RPMI7951 (cell line): ENCODE data around the gene ZNRF2. TPM values are rescaled to one million over a fixed set of nuclear protein-coding genes. Genes with fewer than 3 reads are reported as not detected.
"Not testable (repeated sequence)": the region's sequence is repeated elsewhere in the genome, so short reads cannot be mapped to it uniquely, and the experiment has no call there.

Experiments used
- DNase-seq: peaks from one replicate; pipeline ENCODE4 v3.0.0-alpha.2; 2012; ENCODE audit warnings: low read depth
- total RNA-seq: library from RNA; depleted of rRNA; stranded (reverse); fragments of >200 nt; shearing (Covaris generic); gene quantifications from 2 replicates; pipeline ENCODE4 v1.2.3, GENCODE V29; 2014

The ZNRF2 gene
- total RNA-seq, 1 experiment from 2014 or later: 15.1 TPM

DNA sequence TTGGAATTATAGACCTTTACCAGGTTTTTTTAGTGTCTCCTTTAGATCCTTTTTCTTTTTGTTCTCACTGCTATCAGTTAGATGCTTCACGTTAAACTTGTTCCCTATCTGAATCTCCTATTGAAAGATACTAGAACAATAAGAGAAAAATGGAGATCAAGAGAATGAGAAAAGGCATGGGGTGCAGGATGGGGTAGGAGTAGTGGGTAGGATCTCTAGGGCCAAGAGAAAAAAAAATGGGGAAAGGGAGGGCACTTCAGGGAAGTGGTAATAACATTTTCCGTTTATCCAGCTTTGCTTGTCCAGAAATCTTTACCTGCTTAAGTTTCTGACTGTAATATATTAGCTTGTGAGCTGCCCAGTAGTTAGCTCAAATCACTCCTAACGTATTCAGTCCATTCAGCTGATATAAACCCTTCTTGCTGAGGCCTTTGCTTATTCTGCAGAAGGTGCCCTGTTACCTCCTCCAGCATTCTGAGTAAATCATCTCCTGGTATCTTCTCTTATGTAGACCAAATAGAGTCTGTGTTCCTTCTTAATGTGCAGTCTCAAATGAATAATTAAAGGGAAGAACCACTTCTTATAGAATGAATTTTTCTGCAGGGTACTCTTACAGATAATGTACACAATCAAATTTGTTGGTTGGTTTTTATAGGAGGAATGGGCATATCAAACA is 69.7 kb downstream of the ZNRF2 start:
- no peak for DNase-seq

DNA sequence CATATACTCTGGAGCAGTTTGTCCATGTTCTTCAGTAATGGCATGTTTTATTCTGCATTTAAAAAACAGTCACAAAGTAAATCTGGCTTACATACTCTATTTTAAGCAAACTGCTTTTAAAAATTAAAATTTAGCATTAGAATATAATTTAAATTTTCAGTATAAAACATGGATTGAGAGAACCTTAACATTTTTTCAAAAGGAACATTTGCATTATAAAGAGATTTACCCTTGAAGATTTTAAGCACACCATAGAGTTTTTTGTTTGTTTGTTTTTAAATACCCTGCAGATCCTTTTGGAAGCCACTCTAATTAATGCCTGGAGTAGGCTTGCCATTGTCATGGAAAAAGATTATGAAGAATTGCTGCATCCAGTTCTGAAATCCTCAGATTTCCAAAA is 70.4 kb downstream of the ZNRF2 start:
- DNase-seq: no peak

DNA sequence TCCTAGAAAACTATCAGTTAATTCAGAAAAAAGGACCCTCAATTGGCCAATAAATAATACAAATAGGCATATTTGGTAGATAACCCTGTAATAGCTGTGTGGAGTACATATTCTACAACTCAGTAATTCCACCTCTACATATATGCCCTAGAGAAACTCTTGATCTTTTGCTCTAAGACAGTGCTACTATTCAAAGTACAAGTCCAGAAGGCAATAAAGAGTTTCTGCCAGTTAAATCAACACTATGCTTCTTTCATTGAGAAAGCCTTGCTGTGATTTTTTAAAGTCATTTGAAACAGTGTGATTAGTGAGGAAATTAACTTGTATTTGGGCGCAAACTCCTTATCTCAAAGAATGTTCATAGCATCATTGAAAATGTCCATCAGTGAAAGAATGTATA is 75.6 kb downstream of the ZNRF2 start:
- DNase-seq: no peak

DNA sequence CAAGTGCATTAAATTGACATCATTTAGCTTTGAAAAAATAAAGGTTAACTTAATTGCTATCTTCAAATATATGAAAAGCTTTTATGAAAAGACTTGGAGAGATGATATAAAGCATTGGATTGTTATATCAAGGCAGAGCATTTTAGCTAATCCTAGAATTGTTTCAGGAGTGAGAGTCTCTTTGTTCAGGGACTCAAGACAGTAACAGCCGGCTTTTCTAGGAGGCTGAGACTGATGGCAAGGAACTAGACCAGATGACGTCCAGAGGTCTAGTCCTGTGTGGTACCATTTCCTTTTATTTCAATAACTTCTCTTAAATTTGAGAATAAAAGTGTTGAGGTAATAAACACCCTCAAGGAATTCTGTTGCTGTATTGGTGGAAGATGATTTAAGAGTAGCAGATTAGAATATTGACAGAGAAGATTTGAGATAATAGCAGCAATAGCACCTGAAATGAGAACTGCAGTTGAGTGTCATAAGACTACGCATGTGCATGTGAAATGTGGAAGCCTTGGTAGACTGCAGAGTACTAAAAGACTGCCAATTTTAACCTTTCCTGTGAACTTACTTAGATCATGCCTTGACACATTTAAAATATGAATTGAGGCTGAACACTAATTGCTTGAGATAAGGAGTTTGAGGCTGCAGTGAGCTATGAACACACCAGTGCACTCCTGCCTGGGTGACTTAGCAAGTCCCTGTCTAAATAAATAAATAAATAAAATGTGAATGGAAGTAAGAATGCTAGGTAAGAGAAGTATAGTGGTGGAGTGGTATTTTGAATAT is 79.6 kb downstream of the ZNRF2 start:
- no peak for DNase-seq

DNA sequence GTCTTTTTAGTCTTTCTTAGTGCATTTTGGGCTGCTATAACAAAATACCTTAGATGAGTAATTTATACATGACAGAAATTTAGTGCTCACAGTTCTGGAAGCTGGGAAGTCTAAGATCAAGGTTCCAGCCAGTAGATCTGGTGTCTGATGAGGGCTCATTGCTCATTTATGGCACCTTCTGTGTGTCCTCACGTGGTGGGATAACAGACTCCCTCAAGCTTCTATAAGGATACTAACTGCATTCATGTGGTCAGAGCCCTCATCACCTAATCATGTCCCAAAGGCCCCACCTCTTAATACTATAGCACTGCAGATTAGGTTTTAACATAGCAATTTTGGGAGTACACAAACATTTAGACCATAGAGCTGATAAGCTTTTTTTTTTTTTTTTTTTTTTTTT is 80.4 kb downstream of the ZNRF2 start:
- DNase-seq: no peak

DNA sequence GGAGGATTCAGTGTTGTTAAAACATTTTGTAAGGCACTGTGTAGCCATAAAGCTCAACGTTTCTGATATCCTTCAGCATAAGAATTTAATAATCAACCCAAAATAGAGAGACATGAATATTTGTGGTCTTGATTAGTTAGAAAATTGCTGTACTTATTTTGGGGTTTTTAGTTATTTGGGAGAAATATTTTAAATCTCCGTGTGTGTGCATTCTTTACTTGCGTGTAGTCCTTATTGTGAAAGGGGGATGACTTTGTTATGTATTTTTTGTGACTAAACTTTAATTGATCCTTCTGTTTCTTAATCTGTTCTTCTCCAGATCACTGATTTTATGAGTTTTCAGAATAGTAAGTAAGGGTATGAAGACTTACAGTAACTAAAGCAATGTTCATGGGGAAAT is 81.2 kb downstream of the ZNRF2 start:
- no peak for DNase-seq

DNA sequence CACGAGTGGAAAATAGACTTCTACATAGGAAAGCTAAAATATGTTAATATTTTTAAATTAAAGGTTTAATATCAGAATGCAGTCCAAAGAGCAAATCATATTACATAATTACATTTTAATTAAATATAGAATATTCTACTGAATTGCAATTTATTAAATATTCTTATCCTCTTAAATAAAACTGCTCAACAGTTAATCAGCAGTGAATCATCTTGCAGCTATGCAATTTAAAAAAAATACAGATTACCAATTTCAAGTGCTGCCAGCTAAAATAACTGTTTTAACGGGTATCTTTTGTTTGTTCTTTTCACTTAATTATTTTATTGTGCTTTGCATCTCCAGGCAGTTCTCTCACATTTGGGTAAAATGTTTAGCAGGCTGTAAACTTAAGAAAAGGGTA is 82.2 kb downstream of the ZNRF2 start:
- DNase-seq: no peak

- DNase-seq: no peak
Observed at GRCh38 chr7:30367561-30367960, 83.2 kb downstream of the ZNRF2 start.

- no peak for DNase-seq
Observed at GRCh38 chr7:30369879-30370278, 85.5 kb downstream of the ZNRF2 start.

- DNase-seq: no peak
Observed at GRCh38 chr7:30371321-30371720, 86.9 kb downstream of the ZNRF2 start.

- DNase-seq: no peak
Observed at GRCh38 chr7:30378275-30378674, 93.9 kb downstream of the ZNRF2 start.

DNA sequence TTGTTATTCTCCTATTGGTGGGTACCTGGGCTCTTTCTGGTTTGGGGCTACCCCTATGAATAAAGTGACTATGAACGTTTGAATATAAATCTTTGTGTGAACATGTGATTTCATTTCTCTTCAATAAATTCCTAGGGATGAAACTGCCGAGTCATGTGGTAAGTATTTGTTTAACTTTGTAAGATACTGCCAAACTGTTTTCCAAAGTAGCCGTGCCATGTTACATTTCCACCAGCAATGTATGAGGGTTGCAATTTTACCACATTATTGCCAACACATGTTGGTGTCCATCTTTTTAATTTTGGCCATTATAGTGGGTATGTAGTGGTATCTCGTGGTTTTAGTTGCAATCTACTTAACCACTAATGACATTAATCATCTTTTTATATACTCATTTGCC is 94.7 kb downstream of the ZNRF2 start:
- DNase-seq: peak; percentile 3

DNA sequence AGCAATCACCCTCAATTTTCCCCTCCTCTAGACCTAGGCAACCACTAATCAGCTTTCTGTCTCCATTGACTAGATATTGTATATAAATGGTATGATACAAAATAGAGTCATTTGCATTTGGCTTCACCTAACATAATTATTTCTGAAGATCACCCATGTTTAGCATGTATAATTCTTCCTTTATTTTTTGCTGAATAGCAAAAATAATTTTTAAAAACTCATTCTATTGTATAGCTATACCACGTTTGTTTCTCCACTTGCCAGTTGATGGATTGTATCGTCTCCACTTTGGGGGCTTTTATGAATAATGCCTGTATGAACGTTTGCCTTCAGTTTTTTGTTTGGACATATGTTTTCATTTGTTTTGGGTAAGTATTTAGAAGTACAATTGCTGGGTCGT is 95.3 kb downstream of the ZNRF2 start:
- DNase-seq: no peak

GRCh38 chr7:30380294-30380693 is 95.9 kb downstream of the ZNRF2 start:
- no peak for DNase-seq

GRCh38 chr7:30380824-30381223 is 96.4 kb downstream of the ZNRF2 start:
- not testable (repeated sequence) for DNase-seq

DNA sequence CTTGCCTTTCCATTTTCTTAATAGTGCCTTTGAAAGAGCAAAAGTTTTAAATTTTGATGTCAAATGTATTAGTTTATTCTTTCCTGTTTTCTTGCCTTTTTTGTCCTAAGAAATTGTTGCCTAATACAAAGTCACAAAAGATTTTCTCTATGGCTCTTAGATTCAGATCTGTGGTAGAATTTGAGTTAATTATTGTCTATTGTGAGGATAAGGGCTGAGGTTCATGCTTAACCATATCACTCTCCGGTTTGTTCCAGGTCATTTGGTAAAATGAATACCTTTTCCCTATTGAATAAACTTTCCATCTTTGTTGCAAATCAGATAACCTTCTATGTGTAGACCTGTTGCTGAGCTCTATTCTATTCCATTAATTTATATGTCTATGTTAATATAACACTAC is 98.2 kb downstream of the ZNRF2 start:
- DNase-seq: no peak

GRCh38 chr7:30389791-30390190 is 105.4 kb downstream of the ZNRF2 start:
- DNase-seq: no peak

- no peak for DNase-seq
Observed at GRCh38 chr7:30390736-30391636, 106.6 kb downstream of the ZNRF2 start.

- no peak for DNase-seq
Observed at GRCh38 chr7:30391806-30392205, 107.4 kb downstream of the ZNRF2 start.

DNA sequence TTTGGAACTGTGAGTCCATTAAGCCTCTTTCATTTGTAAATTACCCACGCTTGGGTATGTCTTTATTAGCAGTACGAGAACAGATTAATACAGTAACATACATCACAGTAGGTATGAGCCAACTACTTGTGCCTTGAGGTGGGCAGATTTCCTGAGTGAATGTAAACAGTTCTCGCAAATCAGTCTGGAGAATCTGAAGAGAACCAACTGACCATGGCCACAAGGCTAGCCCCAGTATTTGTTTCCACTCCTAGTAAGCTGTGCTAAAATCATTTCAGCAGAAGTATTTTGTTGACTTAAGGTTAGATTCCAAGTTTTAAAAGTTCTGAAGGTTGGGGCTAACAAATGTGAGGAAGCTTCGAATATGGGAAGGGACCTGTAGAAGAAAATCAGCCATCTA is 111.3 kb downstream of the ZNRF2 start:
- no peak for DNase-seq

DNA sequence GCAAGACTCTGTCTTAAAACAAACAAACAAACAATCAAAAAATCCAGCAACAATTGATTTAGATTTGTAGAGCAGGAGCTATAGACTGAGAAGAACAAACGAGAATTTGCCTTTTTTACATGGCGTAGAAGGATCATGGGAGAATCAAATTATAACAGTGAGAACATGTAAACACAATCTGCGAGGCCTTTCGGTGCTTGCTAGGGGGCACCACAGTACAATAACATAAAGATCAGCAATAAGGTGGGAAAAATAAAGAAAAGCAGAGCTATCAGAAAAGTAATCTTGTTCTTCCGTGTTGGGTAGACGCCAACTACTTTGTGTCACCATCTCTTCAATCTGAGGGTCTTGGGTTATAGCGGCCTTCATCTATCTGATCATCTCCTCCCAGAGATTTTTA is 112.0 kb downstream of the ZNRF2 start:
- no peak for DNase-seq

DNA sequence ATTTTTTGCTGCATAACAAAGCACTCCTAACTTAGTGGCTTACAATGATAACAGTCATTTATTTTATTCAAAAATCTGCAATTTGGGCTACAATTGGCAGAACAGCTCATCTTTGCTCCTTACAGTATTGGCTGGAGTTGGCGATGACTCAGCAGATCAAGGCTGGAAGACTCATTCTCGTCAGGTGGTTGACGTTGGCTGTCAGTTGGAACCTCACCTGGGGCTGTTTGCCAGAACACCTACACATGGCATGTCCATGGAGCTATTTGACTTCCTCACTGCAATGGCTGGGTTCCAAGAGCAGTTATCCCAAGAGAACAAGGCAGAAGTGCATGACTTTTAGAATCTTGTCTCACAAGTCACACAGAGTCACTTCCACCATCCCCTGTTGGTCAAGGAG is 119.1 kb downstream of the ZNRF2 start:
- peak; percentile 17 for DNase-seq

- no peak for DNase-seq
Observed at GRCh38 chr7:30405179-30405578, 120.8 kb downstream of the ZNRF2 start.
